GM12878 (cell line): ENCODE measurements around the gene ZMYND19.

Experiments
- CTCF ChIP-seq, 3 experiments: IDR thresholded peaks in 2 of 3; conservative IDR thresholded peaks in 1 of 3; 2 replicates each; pipeline ENCODE4 v1.5.1; 2011; ENCODE audit warnings: low read depth in 3 of 3, low read length in 3 of 3, mild to moderate bottlenecking in 3 of 3, control low read depth in 2 of 3, moderate library complexity in 2 of 3, inconsistent platforms in 1 of 3, mixed read lengths in 1 of 3; ENCODE audit not compliant: control insufficient read depth in 2 of 3, insufficient read depth in 1 of 3; ENCODE audit errors: extremely low read depth in 1 of 3
- EED ChIP-seq: sonication (generic); IDR thresholded peaks from 2 replicates; pipeline ENCODE4 v1.6.1; 2016; ENCODE audit warnings: antibody characterized with exemption, low read depth
- HCFC1 ChIP-seq: fragments of 150-350 bp; IDR thresholded peaks from 2 replicates; pipeline ENCODE4 v1.6.1; 2014; ENCODE audit warnings: low read length
- MXI1 ChIP-seq: fragments of 150-350 bp; IDR thresholded peaks from 2 replicates; pipeline ENCODE4 v1.6.1; 2011; ENCODE audit warnings: low read depth, mild to moderate bottlenecking, inconsistent platforms, low read length, improper control_type of control experiment
- NFIC ChIP-seq: IDR thresholded peaks from 2 replicates; pipeline ENCODE4 v1.6.1; 2012; ENCODE audit warnings: low read depth, mild to moderate bottlenecking, inconsistent platforms, low read length, moderate library complexity
- POU2F2 ChIP-seq: IDR thresholded peaks from 3 replicates; pipeline ENCODE4 v1.6.1; 2011; ENCODE audit warnings: low read depth, mild to moderate bottlenecking, low read length, borderline replicate concordance
- RCOR1 ChIP-seq: conservative IDR thresholded peaks from 2 replicates; pipeline ENCODE4 v1.6.1; 2012; ENCODE audit warnings: low read depth, low read length, improper control_type of control experiment
- ZNF24 ChIP-seq: fragments of 450-650 bp; IDR thresholded peaks from 2 replicates; pipeline ENCODE4 v1.6.1; 2017; ENCODE audit warnings: antibody characterized with exemption, mild to moderate bottlenecking
- TF ChIP-seq, protein P1 (sequence below): fragments of 450-650 bp; IDR thresholded peaks from 2 replicates; pipeline ENCODE4 v1.6.1; 2018; ENCODE audit warnings: mild to moderate bottlenecking, low read depth, moderate library complexity; ENCODE audit not compliant: partially characterized antibody
- TF ChIP-seq, protein P2 (sequence below): IDR thresholded peaks from 2 replicates; pipeline ENCODE4 v1.6.1; 2011; ENCODE audit warnings: borderline replicate concordance, low read depth, mild to moderate bottlenecking, moderate library complexity, mixed read lengths, low read length; ENCODE audit not compliant: insufficient read depth; ENCODE audit errors: extremely low read length

DNA sequence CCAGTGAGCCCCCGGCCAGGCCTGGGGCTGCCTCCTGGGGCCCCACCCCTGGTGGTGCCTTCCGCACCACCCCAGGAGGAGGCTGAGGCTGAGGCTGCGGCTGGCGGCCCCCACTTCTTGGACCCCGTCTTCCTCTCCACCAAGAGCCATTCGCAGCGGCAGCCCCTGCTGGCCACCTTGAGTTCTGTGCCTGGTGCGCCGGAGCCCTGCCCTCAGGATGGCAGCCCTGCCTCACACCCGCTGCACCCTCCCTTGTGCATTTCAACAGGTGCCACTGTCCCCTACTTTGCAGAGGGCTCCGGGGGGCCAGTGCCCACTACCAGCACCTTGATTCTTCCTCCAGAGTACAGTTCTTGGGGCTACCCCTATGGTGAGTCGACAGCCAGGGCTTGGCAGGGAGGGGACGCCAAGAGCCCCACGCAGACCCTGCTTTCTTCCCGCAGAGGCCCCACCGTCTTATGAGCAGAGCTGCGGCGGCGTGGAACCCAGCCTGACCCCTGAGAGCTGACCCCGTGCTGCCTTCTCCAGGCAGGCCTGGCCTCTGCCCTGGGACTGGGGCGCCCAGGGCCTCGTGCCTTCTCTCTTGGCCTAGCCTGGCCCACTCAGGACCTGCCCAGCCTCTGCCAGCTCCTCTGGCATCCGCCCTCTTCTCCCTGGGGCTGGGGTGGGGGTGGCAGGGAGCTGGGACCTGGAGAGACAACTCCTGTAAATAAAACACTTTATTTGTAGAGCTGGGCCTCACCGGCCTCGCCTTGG is 24.5 kb upstream of the ZMYND19 start:
- TF ChIP-seq ZNF24 (no peak), HCFC1 (no peak), NFIC (no peak), RCOR1 (no peak), CTCF (IDR thresholded peaks at IDR 0.05 in 2 of 3, conservative IDR thresholded peaks at IDR 0.05 in 1 of 3; ENCODE audit: control insufficient read depth in 2 of 3, extremely low read depth in 1 of 3, insufficient read depth in 1 of 3, low read depth in 3 of 3, low read length in 3 of 3) (no peak), MXI1 (no peak), POU2F2 (no peak), EED (no peak)
- TF ChIP-seq, protein P1, sequence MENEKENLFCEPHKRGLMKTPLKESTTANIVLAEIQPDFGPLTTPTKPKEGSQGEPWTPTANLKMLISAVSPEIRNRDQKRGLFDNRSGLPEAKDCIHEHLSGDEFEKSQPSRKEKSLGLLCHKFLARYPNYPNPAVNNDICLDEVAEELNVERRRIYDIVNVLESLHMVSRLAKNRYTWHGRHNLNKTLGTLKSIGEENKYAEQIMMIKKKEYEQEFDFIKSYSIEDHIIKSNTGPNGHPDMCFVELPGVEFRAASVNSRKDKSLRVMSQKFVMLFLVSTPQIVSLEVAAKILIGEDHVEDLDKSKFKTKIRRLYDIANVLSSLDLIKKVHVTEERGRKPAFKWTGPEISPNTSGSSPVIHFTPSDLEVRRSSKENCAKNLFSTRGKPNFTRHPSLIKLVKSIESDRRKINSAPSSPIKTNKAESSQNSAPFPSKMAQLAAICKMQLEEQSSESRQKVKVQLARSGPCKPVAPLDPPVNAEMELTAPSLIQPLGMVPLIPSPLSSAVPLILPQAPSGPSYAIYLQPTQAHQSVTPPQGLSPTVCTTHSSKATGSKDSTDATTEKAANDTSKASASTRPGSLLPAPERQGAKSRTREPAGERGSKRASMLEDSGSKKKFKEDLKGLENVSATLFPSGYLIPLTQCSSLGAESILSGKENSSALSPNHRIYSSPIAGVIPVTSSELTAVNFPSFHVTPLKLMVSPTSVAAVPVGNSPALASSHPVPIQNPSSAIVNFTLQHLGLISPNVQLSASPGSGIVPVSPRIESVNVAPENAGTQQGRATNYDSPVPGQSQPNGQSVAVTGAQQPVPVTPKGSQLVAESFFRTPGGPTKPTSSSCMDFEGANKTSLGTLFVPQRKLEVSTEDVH, result no peak
- TF ChIP-seq, protein P2, sequence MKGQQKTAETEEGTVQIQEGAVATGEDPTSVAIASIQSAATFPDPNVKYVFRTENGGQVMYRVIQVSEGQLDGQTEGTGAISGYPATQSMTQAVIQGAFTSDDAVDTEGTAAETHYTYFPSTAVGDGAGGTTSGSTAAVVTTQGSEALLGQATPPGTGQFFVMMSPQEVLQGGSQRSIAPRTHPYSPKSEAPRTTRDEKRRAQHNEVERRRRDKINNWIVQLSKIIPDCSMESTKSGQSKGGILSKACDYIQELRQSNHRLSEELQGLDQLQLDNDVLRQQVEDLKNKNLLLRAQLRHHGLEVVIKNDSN, result no peak
